HL-60/S4 (cell line): ENCODE results near the gene FAF1.

Experiments used
- in situ Hi-C: fragments of 300-500 bp; cut with MboI; formaldehyde crosslinking; loops from 2 replicates; pipeline ENCODE4 v1.14.3; 2022; ENCODE audit warnings: low sequenced_read_pairs

Gene FAF1

DNA sequence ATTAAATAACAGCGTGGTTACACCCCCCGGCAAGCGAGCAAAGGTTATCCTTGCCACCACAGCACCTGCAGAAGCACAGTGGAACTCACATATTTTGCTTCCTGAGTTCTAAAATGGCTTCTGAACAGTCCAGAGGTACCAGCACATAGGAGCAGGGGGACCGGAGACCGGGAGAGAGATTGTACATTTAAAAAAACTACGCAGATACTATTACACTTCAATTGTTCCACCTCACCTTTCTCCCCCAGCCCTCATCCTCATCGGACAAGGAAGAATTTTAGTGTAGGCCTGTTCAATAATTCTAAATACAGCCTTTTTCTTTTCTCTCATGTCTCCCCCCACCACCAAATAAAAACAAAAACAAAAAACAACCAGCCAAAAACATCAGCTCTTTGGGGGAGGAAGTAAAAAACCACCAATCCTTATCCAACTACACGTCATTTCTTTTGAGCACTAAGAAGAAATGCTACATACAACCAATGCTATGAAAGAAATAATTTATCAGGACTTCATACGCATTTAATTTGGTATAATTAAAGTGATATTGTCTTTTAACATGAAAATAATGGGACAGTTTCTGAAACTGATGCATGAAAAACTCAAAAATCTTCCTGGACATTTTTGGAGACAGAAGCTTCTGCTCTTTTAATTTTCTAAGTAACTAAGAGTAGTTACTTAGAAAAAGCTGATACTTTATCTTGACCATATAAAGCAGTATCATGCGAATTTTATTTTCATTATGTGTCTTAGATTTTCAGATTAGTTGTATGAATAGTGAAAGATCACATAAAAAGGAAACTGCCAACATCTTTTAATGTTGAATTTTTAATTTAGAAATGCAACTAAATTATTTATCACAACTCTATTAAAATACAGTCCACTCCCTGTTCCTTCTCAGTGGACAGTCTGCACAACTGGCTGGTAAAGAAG lies 19.1 kb upstream of the FAF1 start:
- in situ Hi-C loops, result no loop called here

DNA sequence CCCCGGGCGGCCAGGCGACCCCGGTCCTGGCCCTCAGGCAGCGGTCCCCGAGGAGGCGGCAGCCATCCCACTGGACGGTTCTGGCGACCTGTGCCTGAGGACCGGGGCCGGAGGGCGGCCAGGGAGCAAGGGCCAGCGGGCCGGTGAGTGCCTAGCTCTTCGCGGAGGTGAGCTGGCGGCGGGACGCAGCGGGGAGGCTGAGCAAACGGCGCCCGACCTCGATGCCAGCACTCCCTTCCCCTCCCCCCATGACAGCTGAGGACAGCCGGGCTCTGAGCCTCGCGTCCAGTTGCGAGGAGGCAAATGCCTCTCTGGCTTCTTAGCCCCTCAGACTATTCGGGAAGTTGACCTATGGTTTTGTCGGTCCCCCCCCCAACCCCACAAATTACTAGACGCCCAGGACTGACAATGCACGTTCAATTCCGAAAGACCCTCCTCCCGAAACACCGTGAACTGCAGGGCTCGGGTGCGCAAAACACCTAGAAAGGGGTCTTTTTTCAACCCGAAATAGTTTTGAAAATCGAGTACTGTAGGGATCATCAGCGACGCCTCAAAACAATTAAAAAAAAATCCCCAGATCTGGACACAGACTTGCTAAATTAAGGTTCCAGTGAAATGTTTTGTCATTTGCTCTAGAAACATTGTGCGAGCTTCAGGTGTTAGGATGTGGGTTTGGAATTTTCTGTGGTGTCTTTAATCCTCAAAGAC lies 18.2 kb upstream of the FAF1 start:
- in situ Hi-C loops, result no loop called here

GRCh38 chr1:50977575-50978143 lies 17.6 kb upstream of the FAF1 start:
- in situ Hi-C loops, result no loop called here

DNA sequence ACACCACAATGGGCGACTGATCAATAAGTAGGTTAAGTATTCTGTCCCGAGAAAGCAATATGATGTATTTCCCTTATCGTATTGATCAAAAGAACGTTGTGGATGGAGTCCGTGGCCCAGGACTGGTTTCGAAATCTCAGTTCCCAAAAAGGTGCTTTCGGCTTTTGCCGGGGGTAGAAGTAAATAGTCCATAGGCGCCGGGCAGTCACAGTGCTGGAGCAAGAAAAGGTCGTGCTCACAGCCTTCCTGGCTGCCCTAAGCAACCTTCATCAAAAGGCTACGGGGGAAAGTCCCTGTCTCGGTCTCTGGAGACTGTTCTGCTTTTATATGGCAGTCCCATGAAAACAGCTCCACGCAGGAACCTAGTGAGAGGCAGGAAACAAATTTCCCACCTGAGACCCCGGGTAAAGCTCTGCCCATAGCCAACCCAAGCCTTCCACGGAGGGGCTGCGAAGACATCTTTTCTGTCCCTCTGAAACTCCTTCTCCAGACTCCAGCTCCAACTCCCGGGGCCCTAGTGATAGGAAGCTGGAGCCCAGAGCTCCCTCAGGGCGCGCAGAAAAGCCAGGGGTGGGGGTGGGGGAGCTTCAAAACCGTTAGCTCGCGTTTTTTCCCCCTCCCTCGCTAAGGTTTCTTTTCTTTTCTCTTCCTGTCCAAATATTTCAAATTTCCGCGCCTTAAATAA lies 17.0 kb upstream of the FAF1 start:
- in situ Hi-C loops, result no loop called here

GRCh38 chr1:50976111-50976889 lies 16.2 kb upstream of the FAF1 start:
- in situ Hi-C loops, result no loop called here

GRCh38 chr1:50975436-50975835 lies 15.4 kb upstream of the FAF1 start:
- in situ Hi-C loops, result no loop called here

GRCh38 chr1:50974618-50974935 lies 14.5 kb upstream of the FAF1 start:
- in situ Hi-C loops, result no loop called here

GRCh38 chr1:50973875-50974617 lies 14.0 kb upstream of the FAF1 start:
- in situ Hi-C loops, result no loop called here

GRCh38 chr1:50973255-50973654 lies 13.2 kb upstream of the FAF1 start:
- in situ Hi-C loops, result no loop called here

DNA sequence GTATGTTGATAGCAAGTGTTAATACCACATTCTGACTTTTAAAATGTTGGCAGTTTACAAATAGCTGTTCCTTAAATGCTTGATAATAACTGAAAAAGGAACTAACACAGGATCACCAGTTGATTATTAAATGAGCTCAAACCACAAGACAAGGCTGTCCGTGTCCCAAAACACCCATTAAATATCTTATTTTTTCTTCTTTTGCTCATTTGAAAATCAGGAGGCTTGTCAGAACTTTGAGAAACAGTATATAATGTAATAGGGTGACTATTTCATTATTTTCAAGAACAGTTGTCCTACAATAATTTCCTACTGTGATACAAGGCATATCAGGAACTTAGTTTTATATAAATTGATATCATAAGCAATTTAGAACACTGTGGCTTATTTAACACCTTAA lies 12.7 kb upstream of the FAF1 start:
- in situ Hi-C loops, result no loop called here

GRCh38 chr1:50971748-50972305 lies 11.8 kb upstream of the FAF1 start:
- in situ Hi-C loops, result no loop called here

DNA sequence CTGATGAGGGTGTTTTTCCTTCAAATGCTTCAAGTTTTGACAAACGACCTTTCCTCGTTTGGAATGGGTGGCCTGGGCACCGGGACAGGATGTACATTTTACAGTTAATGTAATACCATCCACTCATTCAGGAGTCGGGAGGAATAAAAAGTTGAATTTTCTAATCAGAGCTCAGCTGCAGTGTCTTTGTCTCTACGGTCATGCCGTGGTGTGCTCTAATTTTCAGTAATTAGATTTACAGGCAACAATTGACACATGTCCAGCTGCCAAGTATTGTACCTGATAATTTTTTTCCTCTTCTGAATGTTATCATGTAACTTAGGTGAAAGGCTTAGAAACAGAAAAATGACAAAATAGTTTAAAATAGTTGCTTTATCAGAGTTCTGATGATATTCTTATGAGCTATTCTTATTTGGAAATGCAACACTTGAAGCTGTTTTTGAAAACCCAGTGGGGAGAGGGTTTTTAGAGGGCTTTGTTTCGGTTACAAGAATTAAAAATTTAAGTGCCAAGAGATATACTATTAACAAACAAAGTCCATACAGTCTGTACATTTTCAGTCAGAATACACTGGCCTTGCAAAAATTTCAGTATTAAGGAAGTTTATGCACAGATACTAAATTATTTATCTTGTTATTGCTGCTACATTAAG lies 11.0 kb upstream of the FAF1 start:
- in situ Hi-C loops, result no loop called here

DNA sequence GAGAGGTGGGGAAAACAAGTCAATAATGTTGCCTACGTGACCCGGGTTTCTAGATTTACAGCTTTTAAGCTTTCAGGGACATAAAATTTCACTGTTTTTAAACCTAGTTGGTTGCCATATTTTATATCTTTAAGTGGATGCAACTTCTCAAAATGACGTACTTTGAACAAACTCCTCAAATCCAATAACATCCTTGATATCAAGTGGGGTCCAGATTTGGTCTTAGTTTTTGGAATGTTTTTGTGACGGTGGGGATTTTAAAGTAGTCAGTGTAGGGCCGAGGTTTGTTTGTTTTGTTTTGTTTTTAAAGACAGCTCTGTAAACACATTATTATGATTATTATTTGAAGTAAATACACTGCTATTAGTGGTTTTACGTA lies 10.4 kb upstream of the FAF1 start:
- in situ Hi-C loops, result no loop called here

- in situ Hi-C loops, result no loop called here
Measured at GRCh38 chr1:50969611-50970508, 9.8 kb upstream of the FAF1 start, which contains the start of gene CDKN2C. Gene CDKN2C, plus strand, starts transcription at chr1:50970245. Its CDS starts 124 bp downstream, at chr1:50970369.

DNA sequence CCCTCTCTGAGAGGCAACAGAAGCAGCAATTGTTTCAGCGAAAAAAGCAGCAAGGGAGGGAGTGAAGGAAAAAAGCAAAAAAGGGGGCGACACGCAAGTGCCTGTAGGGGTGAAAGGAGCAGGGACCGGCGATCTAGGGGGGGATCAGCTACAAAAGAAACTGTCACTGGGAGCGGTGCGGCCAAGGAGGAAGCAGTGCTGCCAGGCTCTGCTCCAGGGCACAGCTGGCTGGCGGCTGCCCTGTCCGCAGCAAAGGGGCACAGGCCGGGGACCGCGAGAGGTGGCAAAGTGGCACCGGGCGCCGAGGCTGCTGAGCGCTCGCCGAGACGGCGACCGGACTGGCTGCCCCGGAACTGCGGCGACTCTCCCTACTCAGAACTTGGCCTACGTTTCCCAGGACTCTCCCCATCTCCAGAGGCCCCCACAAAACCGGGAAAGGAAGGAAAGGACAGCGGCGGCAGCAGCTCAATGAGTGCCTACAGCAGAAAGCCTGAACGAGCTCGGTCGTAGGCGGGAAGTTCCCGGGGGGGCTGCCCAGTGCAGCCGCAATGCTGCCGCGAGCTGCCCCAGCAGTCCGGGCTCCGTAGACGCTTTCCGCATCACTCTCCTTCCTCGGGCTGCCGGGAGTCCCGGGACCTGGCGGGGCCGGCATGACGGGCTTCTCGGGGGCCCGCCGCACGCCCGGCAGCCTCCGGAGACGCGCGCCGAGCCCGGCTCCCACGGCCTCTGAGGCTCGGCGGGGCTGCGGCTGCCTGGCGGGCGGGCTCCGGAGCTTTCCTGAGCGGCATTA lies 8.9 kb upstream of the FAF1 start:
- in situ Hi-C loops, result no loop called here

DNA sequence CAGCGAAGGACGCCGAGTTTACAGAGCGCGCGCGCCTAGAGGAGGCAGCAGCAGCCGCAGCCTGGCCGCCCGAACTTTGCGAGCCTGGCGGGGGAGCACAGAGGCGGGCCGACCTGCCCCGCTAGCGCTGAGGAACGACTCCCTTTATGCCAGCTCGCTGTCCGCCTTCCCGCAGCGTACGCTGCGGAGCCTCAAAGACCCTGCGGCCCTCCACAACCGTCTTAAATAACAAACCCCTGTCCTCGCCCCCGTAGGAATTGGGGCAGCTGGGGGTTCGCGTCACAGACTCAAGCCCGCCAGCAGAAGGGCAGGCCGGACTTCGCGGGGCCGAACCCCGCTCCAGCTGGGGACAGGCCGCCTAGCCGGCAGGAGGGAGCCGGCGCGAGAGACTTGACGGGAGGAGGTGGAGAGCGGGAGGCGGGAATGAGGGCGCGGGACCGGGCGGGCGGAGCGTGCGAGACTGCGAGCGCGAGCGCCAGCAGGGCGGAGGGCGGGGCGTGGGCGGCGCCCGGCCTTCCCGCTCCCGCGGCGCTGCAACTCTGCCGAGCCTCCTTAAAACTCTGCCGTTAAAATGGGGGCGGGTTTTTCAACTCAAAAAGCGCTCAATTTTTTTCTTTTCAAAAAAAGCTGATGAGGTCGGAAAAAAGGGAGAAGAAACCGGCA lies 8.2 kb upstream of the FAF1 start:
- in situ Hi-C loops, result no loop called here
